ENCODE results near the gene LGALS7B.
A peak's percentile ranks its signal among the peaks of the same experiment; 100 is the strongest.
"Not testable (repeated sequence)": the region's sequence is repeated elsewhere in the genome, so short reads cannot be mapped to it uniquely, and the experiment has no call there.

LGALS7B gene

DNA sequence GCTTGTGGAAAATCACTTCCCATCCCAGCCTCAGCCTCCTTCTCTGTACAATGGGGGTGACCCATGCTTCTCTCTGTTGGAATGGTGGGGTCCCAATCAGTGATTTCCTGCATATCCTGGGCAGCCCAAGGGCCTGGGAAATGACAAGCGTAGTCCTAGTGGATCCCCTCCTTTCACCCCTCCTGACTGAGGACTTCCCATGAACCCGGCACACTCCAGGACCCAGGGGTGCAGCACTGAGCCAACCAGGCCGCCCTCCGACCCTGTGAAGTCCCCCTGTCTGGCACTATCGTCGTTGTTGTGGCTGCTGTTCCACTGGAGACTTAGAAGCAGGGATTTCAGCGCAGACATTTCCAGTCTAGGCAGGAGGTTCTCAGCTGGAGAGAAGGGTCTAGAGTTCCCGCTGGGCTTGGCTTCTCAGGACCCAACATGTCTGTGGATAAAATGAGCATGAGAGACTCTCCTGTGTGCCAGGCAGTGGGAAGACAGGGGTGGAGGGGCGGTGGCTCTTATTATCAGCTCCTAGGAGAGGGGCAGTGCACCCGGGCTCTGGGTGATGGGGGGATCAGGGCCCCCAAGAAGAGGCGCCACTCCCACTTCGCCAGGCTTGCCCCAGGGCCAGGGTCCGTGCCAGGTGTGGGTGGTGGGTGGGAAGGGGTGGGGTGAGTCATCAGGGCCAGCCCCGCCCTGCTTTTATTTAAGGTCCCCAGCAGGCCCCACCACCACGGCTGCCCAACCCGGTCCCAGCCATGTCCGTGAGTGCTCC lies at the start of gene LGALS7B:
LGALS7B (plus strand) TSS at position 723 of the 766 bp plus-strand sequence; CDS start at position 750, 27 bp downstream.
- DNase-seq (ENCODE audit: low read depth, low spot score): no peak

- peak; percentile 1 for DNase-seq (ENCODE audit: low read depth, low spot score)
Observed at GRCh38 chr19:38739440-38740256, 49.4 kb upstream of the LGALS7B start.

DNA sequence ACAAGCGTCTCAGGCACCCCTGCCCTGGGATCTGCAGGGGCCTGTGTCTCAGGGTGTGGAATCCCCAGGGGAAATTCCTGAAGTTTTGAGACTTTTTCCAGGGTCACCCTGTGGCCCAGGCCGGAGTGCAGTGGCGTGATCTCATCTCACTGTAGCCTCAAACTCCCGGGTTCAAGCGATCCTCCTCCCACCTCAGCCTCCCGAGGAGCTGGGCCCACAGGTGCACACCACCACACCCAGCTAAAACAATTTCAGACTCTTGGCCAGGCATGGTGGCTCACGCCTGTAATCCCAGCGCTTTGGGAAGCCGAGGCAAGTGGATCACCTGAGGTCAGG lies 48.8 kb upstream of the LGALS7B start:
- no peak for DNase-seq (ENCODE audit: low read depth, low spot score)

GRCh38 chr19:38740932-38741331 lies 48.1 kb upstream of the LGALS7B start:
- DNase-seq (ENCODE audit: low read depth, low spot score): no peak

- peak; percentile 1 for DNase-seq (ENCODE audit: low read depth, low spot score)
Observed at GRCh38 chr19:38741670-38742069, 47.3 kb upstream of the LGALS7B start.

- no peak for DNase-seq (ENCODE audit: low read depth, low spot score)
Observed at GRCh38 chr19:38742296-38742695, 46.7 kb upstream of the LGALS7B start.

DNA sequence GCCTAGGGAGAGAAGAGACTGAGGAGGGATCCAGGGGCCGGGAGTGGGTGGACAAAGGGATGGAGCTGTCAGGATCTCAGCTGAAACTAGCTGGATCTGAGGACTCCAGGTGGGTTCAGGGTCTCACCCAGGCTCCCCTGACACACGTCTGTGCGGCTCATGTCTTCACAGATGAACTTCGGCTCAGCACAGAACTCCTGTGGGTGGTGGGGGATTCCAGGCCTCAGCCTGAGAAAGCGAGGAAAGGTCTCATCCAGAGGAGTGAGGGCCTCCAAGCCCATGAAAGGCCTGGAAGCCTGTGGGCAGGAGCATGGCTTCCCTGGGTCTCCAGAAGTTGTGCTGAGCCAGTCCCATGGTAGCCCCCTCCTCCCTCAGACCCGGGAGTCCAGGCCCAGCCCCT lies 46.1 kb upstream of the LGALS7B start:
- DNase-seq (ENCODE audit: low read depth, low spot score): no peak

DNA sequence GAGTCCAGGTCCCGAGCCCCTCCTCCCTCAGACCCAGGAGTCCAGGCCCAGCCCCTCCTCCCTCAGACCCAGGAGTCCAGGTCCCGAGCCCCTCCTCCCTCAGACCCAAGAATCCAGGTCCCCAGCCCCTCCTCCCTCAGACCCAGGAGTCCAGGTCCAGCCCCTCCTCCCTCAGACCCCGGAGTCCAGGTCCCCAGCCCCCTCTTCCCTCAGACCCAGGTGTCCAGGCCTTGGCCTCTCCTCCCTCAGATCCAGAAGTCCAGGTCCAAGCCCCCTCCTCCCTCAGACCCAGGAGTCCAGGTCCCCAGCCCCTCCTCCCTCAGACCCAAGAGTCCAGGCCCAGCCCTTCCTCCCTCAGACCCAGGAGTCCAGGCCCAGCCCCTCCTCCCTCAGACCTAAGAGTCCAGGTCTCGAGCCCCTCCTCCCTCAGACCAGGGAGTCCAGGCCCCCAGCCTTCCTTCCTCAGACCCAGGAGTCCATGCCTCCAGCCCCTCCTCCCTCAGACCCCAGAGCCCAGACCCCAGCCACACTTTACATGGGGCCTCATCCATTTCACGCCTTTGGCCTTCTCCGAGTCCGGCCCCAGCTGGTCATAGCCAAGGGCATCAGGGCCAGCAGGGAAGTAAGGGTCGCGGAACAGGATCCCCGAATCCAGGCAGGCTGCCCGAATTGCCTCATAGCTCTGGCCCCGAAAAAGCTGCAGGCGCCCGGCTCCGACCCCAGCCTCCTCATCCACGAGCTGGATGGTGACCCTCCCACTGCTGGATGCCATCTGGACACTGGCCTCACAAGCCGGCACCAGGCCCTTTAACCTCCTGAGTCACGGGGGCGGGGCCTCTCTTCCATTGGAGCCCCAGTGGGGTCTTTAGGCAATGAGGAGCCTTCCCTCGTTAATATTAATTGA lies 45.4 kb upstream of the LGALS7B start:
- peak; percentile 4 for DNase-seq (ENCODE audit: low read depth, low spot score)

- DNase-seq (ENCODE audit: low read depth, low spot score): no peak
Observed at GRCh38 chr19:38744298-38744681, 44.7 kb upstream of the LGALS7B start, which contains the start of gene CAPN12. Gene CAPN12, minus strand, starts transcription at chr19:38744474. Its CDS starts 309 bp downstream, at chr19:38744165.

DNA sequence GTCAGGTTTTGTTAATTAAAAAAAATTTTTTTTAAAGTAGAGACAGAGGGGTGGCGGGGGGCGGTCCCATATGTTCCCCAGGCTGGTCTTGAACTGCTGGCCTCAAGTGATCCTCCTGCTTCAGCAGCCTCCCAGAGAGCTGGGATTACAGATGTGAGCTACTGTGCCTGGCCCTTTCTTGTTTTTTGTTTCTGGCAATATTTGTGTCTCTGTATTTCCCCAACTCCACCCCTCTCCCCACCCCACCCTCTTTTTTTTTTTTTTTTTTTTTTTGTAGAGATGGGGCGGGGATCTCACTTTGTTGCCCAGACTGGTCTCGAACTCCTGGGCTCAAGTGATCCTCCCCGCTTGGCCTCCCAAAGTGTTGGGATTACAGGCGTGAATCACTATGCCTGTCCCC lies 44.1 kb upstream of the LGALS7B start:
- DNase-seq (ENCODE audit: low read depth, low spot score): no peak

DNA sequence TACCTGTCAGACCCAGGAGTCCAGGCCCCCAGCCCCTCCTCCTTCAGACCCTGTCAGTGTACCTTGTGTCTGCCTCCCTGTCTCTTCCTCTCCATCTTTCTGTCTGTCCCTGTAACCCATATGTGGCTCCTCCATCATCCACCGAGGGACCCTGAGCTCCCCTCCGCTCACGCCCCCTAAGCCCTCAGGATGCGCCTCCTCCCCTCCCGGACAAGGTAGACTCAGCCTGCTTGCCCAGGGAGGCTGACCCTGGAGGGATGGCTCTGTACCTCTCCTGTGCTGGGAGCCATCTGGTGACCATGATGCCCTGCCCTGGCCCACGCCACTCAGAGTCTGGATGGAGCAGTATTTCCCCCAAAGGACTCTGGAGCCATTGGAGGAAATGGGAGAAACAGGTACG lies 43.7 kb upstream of the LGALS7B start:
- peak; percentile 3 for DNase-seq (ENCODE audit: low read depth, low spot score)

DNA sequence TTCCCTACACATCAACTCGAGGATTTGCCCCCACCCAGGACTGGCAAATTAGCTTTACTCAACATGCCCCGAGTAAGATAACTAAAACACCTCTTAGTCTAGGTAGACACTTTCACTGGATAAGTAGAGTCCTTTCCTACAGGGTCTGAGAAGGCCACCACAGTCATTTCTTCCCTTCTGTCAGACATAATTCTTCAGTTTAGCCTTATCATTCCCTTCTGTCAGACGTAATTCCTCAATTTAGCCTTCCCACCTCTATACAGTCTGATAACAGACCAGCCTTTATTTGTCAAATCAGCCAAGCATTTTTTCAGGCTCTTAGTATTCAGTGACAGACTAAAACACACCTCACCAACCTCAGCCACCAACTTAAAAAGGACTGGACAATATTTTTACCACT lies 35.2 kb upstream of the LGALS7B start:
- DNase-seq (ENCODE audit: low read depth, low spot score): not testable (repeated sequence)

- not testable (repeated sequence) for DNase-seq (ENCODE audit: low read depth, low spot score)
Observed at GRCh38 chr19:38754196-38754595, 34.8 kb upstream of the LGALS7B start.

- no peak for DNase-seq (ENCODE audit: low read depth, low spot score)
Observed at GRCh38 chr19:38759590-38760003, 29.4 kb upstream of the LGALS7B start.

DNA sequence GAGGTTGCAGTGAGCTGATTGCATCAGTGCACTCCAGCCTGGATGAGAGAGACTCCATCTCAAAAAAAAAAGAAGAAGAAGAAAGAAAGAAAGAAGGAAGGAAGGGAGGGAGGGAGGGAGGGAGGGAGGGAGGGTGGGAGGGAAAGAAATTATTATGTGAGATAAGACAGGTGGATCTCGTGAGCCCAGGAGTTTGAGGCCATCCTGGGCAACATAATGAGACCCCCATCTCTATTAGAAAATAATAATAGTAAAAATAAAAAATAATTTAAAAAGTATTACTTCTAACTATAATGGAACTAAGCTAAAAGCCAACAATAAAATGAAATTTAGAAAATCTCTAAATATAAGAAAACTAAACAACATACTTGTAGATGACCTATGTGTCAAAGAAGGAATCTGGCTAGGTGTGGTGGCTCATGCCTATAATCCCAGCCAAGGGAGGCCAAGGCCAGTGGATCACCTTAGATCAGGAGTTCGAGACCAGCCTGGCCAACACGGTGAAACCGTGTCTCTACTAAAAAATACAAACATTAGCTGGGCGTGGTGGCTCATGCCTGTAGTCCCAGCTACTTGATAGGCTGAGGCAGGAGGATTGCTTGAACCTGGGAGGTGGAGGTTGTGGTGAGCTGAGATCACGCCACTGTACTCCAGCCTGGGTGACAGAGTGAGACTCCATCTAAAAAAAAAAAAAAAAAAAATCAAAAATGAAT lies 28.0 kb upstream of the LGALS7B start:
- not testable (repeated sequence) for DNase-seq (ENCODE audit: low read depth, low spot score)

- not testable (repeated sequence) for DNase-seq (ENCODE audit: low read depth, low spot score)
Observed at GRCh38 chr19:38761884-38762389, 27.1 kb upstream of the LGALS7B start.

- no peak for DNase-seq (ENCODE audit: low read depth, low spot score)
Observed at GRCh38 chr19:38763795-38764220, 25.2 kb upstream of the LGALS7B start.

- DNase-seq (ENCODE audit: low read depth, low spot score): no peak
Observed at GRCh38 chr19:38765214-38765613, 23.8 kb upstream of the LGALS7B start.

DNA sequence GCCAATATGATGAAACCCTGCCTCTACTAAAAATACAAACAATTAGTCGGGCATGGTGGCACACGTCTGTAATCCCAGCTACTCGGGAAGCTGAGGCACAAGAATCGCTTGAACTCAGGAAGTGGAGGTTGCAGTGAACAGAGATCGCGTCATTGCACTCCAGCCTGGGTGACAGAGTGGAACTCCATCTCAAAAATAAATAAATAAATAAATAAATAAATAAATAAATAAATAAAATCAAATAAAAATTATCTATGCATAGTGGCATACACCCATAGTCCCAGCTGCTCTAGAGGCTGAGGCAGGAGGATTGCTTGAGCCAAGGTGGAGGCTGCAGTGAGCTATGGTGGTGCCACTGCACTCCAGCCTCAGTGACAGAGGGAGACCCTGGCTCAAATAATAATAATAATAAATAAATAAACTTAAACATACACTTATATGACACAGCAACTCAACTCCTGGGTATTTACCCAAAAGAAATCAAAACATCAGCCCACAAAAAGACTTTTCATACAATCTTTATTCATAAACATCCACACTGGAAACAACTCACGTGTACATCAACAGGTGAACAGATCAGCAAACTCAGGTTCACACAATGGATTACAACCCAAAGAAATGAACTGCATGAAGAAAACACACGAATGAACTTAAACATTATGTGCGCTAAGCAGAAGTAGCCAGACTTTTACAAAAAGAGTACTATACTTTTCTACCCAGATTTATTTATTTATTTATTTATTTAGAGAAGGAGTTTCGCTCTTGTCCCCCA lies 22.5 kb upstream of the LGALS7B start:
- DNase-seq (ENCODE audit: low read depth, low spot score): no peak

- DNase-seq (ENCODE audit: low read depth, low spot score): peak; percentile 78
Observed at GRCh38 chr19:38769635-38770211, 19.3 kb upstream of the LGALS7B start.
